GM12878 (cell line): ENCODE measurements around the gene GAPDHS. TPM values are rescaled to one million over a fixed set of nuclear protein-coding genes. Genes with fewer than 3 reads are reported as not detected.

Experiments used
- ATAC-seq: fragments of 200-7000 bp; cut with Tn5 transposase; 3 replicates; pipeline ENCODE4 v1.9.1; 2020; ENCODE audit warnings: mild to moderate bottlenecking, moderate library complexity
- BruUV-seq: library from RNA; stranded (reverse); fragments of 400-500 nt; replicated peaks from 2 replicates; lab custom pipeline; 2021; lab: Mats Ljungman, UMichigan
- CTCF ChIA-PET: fragments of 300-600 bp; sonication (Branson Sonifier 250); formaldehyde crosslinking; extraction: SDS; loops from one replicate; lab custom pipeline; 2021; ENCODE audit warnings: inconsistent platforms; lab: Yijun Ruan, JAX
- POLR2A ChIA-PET: fragments of 350-600 bp; formaldehyde crosslinking; extraction: SDS; loops from one replicate; lab custom pipeline; 2021; ENCODE audit warnings: inconsistent platforms; lab: Charles Lee
- RAD21 ChIA-PET: fragments of 300-600 bp; sonication (Branson Sonifier 250); formaldehyde crosslinking; loops from one replicate; lab custom pipeline; 2023; ENCODE audit warnings: antibody characterized with exemption; ENCODE audit not compliant: unreplicated experiment; lab: Charles Lee
- SMC1A ChIA-PET: fragments of 300-600 bp; sonication (Branson Sonifier 250); formaldehyde crosslinking; loops from one replicate; lab custom pipeline; 2023; ENCODE audit not compliant: unreplicated experiment, uncharacterized antibody; lab: Charles Lee
- DNase-seq: peaks from one replicate; pipeline ENCODE4 v3.0.0-alpha.2; 2011; ENCODE audit warnings: low read depth, low spot score
- FAIRE-seq: peaks from 3 replicates; lab custom pipeline; 2011; peaks lifted over from hg19 to GRCh38; lab: Jason Lieb, UNC
- H2AFZ ChIP-seq: 2 replicates; pipeline ENCODE4 v1.6.0; 2011; ENCODE audit warnings: low read depth, low read length, control low read depth; ENCODE audit not compliant: control insufficient read depth
- H3K27ac ChIP-seq: 2 replicates; pipeline ENCODE4 v1.5.1; 2011; ENCODE audit warnings: control low read depth; ENCODE audit not compliant: control insufficient read depth, insufficient read depth
- H3K27me3 ChIP-seq, 2 experiments: replicated peaks in 1 of 2; 2 replicates each; pipeline versions ENCODE4 v1.6.0 to v1.6.1; 2011; ENCODE audit warnings: low read length in 1 of 2; ENCODE audit not compliant: control insufficient read depth in 2 of 2, insufficient read depth in 2 of 2
- H3K36me3 ChIP-seq, 2 experiments: 2 replicates each; pipeline ENCODE4 v1.5.1; 2011; ENCODE audit warnings: low read length in 1 of 2; ENCODE audit not compliant: control insufficient read depth in 2 of 2, insufficient read depth in 2 of 2
- H3K4me1 ChIP-seq: 2 replicates; pipeline ENCODE4 v1.6.1; 2011; ENCODE audit warnings: mild to moderate bottlenecking, low read length, moderate library complexity, mixed read lengths; ENCODE audit not compliant: control insufficient read depth, insufficient read depth
- H3K4me2 ChIP-seq: 2 replicates; pipeline ENCODE4 v1.6.0; 2011; ENCODE audit warnings: control low read depth; ENCODE audit not compliant: control insufficient read depth, insufficient read depth
- H3K4me3 ChIP-seq: fragments of 200-600 bp; sonication (generic); 2 replicates; pipeline ENCODE4 v1.5.1; 2016
- H3K79me2 ChIP-seq: 2 replicates; pipeline ENCODE4 v1.6.0; 2011; ENCODE audit warnings: low read length; ENCODE audit not compliant: control insufficient read depth, insufficient read depth
- H3K9ac ChIP-seq: 2 replicates; pipeline ENCODE4 v1.8.0; 2011; ENCODE audit warnings: low read length, control low read depth, mixed read lengths; ENCODE audit not compliant: control insufficient read depth, insufficient read depth
- H3K9me3 ChIP-seq: replicated peaks from 3 replicates; pipeline ENCODE4 v1.5.1; 2011; ENCODE audit warnings: mild to moderate bottlenecking, low read length; ENCODE audit not compliant: control insufficient read depth, insufficient read depth
- H4K20me1 ChIP-seq: 2 replicates; pipeline ENCODE4 v1.6.0; 2011; ENCODE audit not compliant: control insufficient read depth, insufficient read depth
- NFYA ChIP-seq: IDR thresholded peaks from 2 replicates; pipeline ENCODE4 v1.6.1; 2011; ENCODE audit warnings: low read depth, mild to moderate bottlenecking, low read length, improper control_type of control experiment, borderline replicate concordance
- PAX8 ChIP-seq: fragments of 450-650 bp; IDR thresholded peaks from 2 replicates; pipeline ENCODE4 v1.6.1; 2017; ENCODE audit warnings: mild to moderate bottlenecking, moderate library complexity
- SIX5 ChIP-seq: IDR thresholded peaks from 2 replicates; pipeline ENCODE4 v1.6.1; 2011; ENCODE audit warnings: mild to moderate bottlenecking, low read depth, low read length, moderate library complexity; ENCODE audit not compliant: severe bottlenecking
- ZNF207 ChIP-seq: fragments of 450-650 bp; IDR thresholded peaks from 2 replicates; pipeline ENCODE4 v1.6.1; 2014; ENCODE audit warnings: antibody characterized with exemption, mild to moderate bottlenecking, borderline replicate concordance
- WGBS: methylation state at CpG from one replicate; pipeline ENCODE4 v1.1.6; 2016; ENCODE audit warnings: low lambda C conversion rate; ENCODE audit not compliant: insufficient replicate concordance, insufficient coverage; ENCODE audit errors: missing lambda C conversion rate; 5-methylcytosine and 5-hydroxymethylcytosine counted together
- in situ Hi-C: fragments of 300-500 bp; cut with MboI; formaldehyde crosslinking; loops from 9 replicates; pipeline ENCODE4 v1.14.3; 2018; ENCODE audit warnings: mixed read lengths
- intact Hi-C: fragments of 100-400 bp; cut with micrococcal nuclease; formaldehyde crosslinking; loops from one replicate; pipeline ENCODE4 v1.14.2; 2022; ENCODE audit not compliant: unreplicated experiment
- polyA plus RNA-seq, 11 experiments: library from polyadenylated mRNA; depleted of rRNA in 4 of 11; unstranded in 6 of 11; stranded (reverse) in 5 of 11; fragments of >200 nt; fragmentation: Nextera tagmentation in 4 of 11; fragmentation: Illumina TruSeq in 1 of 11; extraction: Ambion mirVana in 4 of 11; extraction: Trizol in 1 of 11; gene quantifications; 1 replicate in 1 of 11; 2 replicates in 10 of 11; pipeline versions ENCODE4 v1.2.1 to v1.2.3, GENCODE V29; 2011 to 2016; ENCODE audit warnings: inconsistent platforms in 2 of 11, missing spikeins in 2 of 11, low read depth in 1 of 11
- total RNA-seq, 4 experiments: library from RNA; depleted of rRNA in 3 of 4; stranded (reverse); fragments of >200 nt in 3 of 4; fragmentation: Illumina TruSeq in 1 of 4; extraction: Trizol in 1 of 4; gene quantifications; 2 replicates each; pipeline versions ENCODE4 v1.2.1 to v1.2.3, GENCODE V29; 2013 to 2021
- TF ChIP-seq, protein P1 (sequence below): IDR thresholded peaks from 2 replicates; pipeline ENCODE4 v1.6.1; 2011; ENCODE audit warnings: borderline replicate concordance, low read depth, mild to moderate bottlenecking, moderate library complexity, mixed read lengths, low read length; ENCODE audit not compliant: insufficient read depth; ENCODE audit errors: extremely low read length
- TF ChIP-seq, protein P2 (sequence below): fragments of 150-350 bp; IDR thresholded peaks from 2 replicates; pipeline ENCODE4 v1.6.1; 2016; ENCODE audit warnings: low read depth, low read length

Gene GAPDHS
- total and polyA plus RNA-seq, 10 of the 15 experiments (the other 5 are each of a cell fraction or from before 2014, with no cell fraction given) = 0.08 TPM; not detected in 9

DNA sequence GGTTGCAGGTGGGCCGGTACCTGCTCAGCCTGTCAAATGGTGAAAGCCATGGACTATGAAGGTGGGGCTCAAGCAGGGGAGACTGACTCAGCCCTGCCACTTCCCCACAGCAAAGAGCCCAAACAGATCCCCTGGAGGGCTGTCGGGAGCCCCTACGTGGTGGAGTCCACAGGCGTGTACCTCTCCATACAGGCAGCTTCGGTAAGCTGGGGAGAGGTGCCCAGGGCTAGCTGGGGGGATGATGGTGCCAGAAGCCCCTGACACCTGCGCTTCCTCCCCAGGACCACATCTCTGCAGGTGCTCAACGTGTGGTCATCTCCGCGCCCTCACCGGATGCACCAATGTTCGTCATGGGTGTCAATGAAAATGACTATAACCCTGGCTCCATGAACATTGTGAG is 9.0 kb downstream of the GAPDHS start:
- FAIRE-seq (no peak), ATAC-seq (no peak), DNase-seq (no peak)
- 91% methylated on average over 11 of the region's 11 CpGs for WGBS
- Histone ChIP-seq H4K20me1 (no peaks in the 10 kb centered on the region), H3K9me3 (no peaks in the 10 kb centered on the region), H3K27ac (no peak overlapping the region), H3K79me2 (peaks cover 18% of the 10 kb centered on the region), H3K36me3 (peaks cover 0 to 2% of the 10 kb centered on the region in 2 experiments; a peak in 2 of 4 replicates), H3K27me3 (no peaks in the 10 kb centered on the region), H3K9ac (no peak overlapping the region), H3K4me2 (no peak overlapping the region), H3K4me1 (peaks cover 31% of the 10 kb centered on the region)
- no TSS peak for BruUV-seq
- ChIA-PET RAD21 (interaction anchor here (1.4 kb wide), 1 partner anchor 32 kb away, joined by 4 read pairs; no protein-coding TSS in a partner anchor), POLR2A (no interaction called here), SMC1A (no interaction called here), CTCF (no interaction called here)
- intact Hi-C loops = no loop called here
- in situ Hi-C loops = no loop called here
- TF ChIP-seq ZNF207 = no peak
- TF ChIP-seq, protein P1, sequence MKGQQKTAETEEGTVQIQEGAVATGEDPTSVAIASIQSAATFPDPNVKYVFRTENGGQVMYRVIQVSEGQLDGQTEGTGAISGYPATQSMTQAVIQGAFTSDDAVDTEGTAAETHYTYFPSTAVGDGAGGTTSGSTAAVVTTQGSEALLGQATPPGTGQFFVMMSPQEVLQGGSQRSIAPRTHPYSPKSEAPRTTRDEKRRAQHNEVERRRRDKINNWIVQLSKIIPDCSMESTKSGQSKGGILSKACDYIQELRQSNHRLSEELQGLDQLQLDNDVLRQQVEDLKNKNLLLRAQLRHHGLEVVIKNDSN = no peak
- TF ChIP-seq NFYA = no peak
- TF ChIP-seq, protein P2, sequence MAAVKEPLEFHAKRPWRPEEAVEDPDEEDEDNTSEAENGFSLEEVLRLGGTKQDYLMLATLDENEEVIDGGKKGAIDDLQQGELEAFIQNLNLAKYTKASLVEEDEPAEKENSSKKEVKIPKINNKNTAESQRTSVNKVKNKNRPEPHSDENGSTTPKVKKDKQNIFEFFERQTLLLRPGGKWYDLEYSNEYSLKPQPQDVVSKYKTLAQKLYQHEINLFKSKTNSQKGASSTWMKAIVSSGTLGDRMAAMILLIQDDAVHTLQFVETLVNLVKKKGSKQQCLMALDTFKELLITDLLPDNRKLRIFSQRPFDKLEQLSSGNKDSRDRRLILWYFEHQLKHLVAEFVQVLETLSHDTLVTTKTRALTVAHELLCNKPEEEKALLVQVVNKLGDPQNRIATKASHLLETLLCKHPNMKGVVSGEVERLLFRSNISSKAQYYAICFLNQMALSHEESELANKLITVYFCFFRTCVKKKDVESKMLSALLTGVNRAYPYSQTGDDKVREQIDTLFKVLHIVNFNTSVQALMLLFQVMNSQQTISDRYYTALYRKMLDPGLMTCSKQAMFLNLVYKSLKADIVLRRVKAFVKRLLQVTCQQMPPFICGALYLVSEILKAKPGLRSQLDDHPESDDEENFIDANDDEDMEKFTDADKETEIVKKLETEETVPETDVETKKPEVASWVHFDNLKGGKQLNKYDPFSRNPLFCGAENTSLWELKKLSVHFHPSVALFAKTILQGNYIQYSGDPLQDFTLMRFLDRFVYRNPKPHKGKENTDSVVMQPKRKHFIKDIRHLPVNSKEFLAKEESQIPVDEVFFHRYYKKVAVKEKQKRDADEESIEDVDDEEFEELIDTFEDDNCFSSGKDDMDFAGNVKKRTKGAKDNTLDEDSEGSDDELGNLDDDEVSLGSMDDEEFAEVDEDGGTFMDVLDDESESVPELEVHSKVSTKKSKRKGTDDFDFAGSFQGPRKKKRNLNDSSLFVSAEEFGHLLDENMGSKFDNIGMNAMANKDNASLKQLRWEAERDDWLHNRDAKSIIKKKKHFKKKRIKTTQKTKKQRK = no peak
- TF ChIP-seq SIX5 = no peak
- TF ChIP-seq PAX8 = no peak
- TF ChIP-seq, all 136 proteins: peak for 0
- H3K4me3 ChIP-seq = no peak overlapping the region
- no peak overlapping the region for H2AFZ ChIP-seq
